ENCODE data around the gene BCAR1. TPM values are rescaled to one million over a fixed set of nuclear protein-coding genes. Genes with fewer than 3 reads are reported as not detected.

The BCAR1 gene
- 182 TPM for total RNA-seq (ENCODE audit: unreplicated experiment)
- long read RNA-seq, transcript BCAR1-201 (7 exons, 3,221 nt): minor isoform, 8 of 58 reads
- long read RNA-seq, transcript BCAR1-207 (7 exons, 3,192 nt): major isoform, 28 of 58 reads
- long read RNA-seq, partial matches to known transcripts: 9 of 58 reads
- long read RNA-seq, other reads (novel, unspliced or antisense): 9 of 58 reads

- peak; percentile 90 for DNase-seq (ENCODE audit: low spot score)
- Mint-ChIP-seq H3K27ac (ENCODE audit: unreplicated experiment) (peak within 1 kb of the TSS; percentile 92), H3K27me3 (ENCODE audit: unreplicated experiment) (peaks cover 25% of the 10 kb centered on the region), H3K4me3 (ENCODE audit: unreplicated experiment) (peak within 1 kb of the TSS; percentile 94), H3K4me1 (ENCODE audit: unreplicated experiment) (peaks cover 71% of the 10 kb centered on the region), H3K9me3 (ENCODE audit: unreplicated experiment) (no peaks in the 10 kb centered on the region), H3K36me3 (ENCODE audit: low read depth, unreplicated experiment) (peaks cover 6% of the 10 kb centered on the region)
- TF ChIP-seq CTCF (IDR thresholded peaks at IDR 0.05; ENCODE audit: unreplicated experiment): no peak
Measured at GRCh38 chr16:75251280-75252048, at the start of gene BCAR1. Gene BCAR1 (minus strand): TSS chr16:75251624. CDS start chr16:75251482, 142 bp downstream.

- no peak overlapping the region for H3K4me3 Mint-ChIP-seq (ENCODE audit: unreplicated experiment)
- H3K9me3 Mint-ChIP-seq (ENCODE audit: unreplicated experiment): no peaks in the 10 kb centered on the region
- no peak for DNase-seq (ENCODE audit: low spot score)
- H3K27ac Mint-ChIP-seq (ENCODE audit: unreplicated experiment): no peak overlapping the region
- peaks cover 31% of the 10 kb centered on the region for H3K36me3 Mint-ChIP-seq (ENCODE audit: low read depth, unreplicated experiment)
- TF ChIP-seq CTCF (IDR thresholded peaks at IDR 0.05; ENCODE audit: unreplicated experiment): no peak
- peaks cover 6% of the 10 kb centered on the region for H3K27me3 Mint-ChIP-seq (ENCODE audit: unreplicated experiment)
- peaks cover 5% of the 10 kb centered on the region for H3K4me1 Mint-ChIP-seq (ENCODE audit: unreplicated experiment)
Measured at GRCh38 chr16:75298267-75298666, 46.8 kb upstream of the BCAR1 start.

- Mint-ChIP-seq H3K9me3 (ENCODE audit: unreplicated experiment) (no peaks in the 10 kb centered on the region), H3K36me3 (ENCODE audit: low read depth, unreplicated experiment) (peaks cover 43% of the 10 kb centered on the region), H3K4me1 (ENCODE audit: unreplicated experiment) (peaks cover 5% of the 10 kb centered on the region), H3K27me3 (ENCODE audit: unreplicated experiment) (peaks cover 6% of the 10 kb centered on the region), H3K27ac (ENCODE audit: unreplicated experiment) (no peak overlapping the region), H3K4me3 (ENCODE audit: unreplicated experiment) (no peak overlapping the region)
- DNase-seq (ENCODE audit: low spot score): no peak
- no peak for TF ChIP-seq CTCF (IDR thresholded peaks at IDR 0.05; ENCODE audit: unreplicated experiment)
Measured at GRCh38 chr16:75296606-75297005, 45.2 kb upstream of the BCAR1 start.

GRCh38 chr16:75294773-75295459 lies 43.5 kb upstream of the BCAR1 start:
- H3K27me3 Mint-ChIP-seq (ENCODE audit: unreplicated experiment): peaks cover 4% of the 10 kb centered on the region
- no peak overlapping the region for H3K4me3 Mint-ChIP-seq (ENCODE audit: unreplicated experiment)
- no peak for DNase-seq (ENCODE audit: low spot score)
- TF ChIP-seq CTCF (IDR thresholded peaks at IDR 0.05; ENCODE audit: unreplicated experiment): no peak
- H3K4me1 Mint-ChIP-seq (ENCODE audit: unreplicated experiment): peaks cover 3% of the 10 kb centered on the region
- H3K27ac Mint-ChIP-seq (ENCODE audit: unreplicated experiment): peak overlapping the region; percentile 27
- H3K9me3 Mint-ChIP-seq (ENCODE audit: unreplicated experiment): no peaks in the 10 kb centered on the region
- H3K36me3 Mint-ChIP-seq (ENCODE audit: low read depth, unreplicated experiment): peaks cover 36% of the 10 kb centered on the region

Data from endothelial cell (in vitro differentiated cells).